Activated T-cell treated with anti-CD3 and anti-CD28 coated beads, Interleukin-2, amount 50 U/mL, for 1 hour (primary cell): ENCODE results near the gene ACAA2.

Experiments used
- DNase-seq: peaks from one replicate; pipeline ENCODE4 v3.0.0-alpha.2; 2020

The ACAA2 gene

GRCh38 chr18:49764032-49764431 lies 49.3 kb downstream of the ACAA2 start:
- no peak for DNase-seq

GRCh38 chr18:49763590-49763989 lies 49.7 kb downstream of the ACAA2 start:
- DNase-seq: no peak

- no peak for DNase-seq
Measured at GRCh38 chr18:49762191-49763077, 50.9 kb downstream of the ACAA2 start.

DNA sequence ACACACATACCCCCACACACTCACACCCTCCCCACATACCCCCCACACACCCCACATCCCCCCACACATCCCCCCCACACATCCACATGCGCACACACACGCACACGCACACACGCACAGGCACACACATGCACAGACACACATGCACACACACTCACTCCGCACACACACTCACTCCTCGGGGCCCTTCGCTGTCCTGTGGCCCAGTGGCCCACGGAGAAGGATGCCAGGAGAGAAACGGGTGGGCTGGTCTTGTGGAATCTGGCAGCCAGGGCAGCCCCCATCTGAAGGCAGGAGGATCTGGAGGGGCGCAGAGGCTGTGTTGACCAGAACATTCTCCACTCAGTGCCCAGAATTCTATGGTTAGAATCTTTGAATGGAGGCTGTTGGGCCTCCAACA lies 51.6 kb downstream of the ACAA2 start:
- no peak for DNase-seq

GRCh38 chr18:49758263-49758610 lies 55.1 kb downstream of the ACAA2 start:
- no peak for DNase-seq

DNA sequence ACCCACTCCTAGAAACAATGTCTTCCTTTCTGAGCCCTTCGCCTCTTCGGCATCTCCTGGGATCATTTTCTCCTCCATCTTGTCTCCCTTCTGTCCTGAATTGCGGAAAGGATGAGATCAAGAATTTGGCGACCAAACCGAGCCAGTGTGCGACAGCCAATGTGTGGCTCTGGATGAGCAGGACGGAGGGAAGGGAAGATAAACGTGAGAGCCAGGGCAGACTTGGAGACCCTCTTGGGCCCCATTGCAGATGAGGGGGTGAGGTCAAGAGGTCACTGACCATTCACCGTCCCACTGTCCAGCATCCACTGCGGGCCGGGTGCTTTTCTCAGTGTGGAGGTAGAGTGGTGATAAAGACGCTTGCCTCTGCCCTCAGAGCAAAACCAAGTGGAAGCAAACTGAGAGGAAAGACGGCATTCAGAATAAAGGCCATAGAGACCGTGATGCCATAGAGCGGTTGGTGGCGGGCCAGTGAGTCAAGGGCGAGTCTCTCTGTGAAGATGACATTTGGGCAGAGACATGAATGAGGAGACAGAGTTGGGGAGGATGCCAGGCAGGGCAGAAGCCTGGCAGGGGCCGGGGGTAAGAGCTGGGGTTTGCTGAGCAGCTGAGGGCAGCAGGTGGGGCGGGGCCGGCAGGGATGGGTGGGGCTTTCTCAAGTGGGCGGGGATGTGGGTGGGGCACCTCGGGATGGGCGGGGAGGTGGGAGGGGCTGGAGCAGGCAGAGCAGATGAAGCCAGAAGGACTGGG lies 55.6 kb downstream of the ACAA2 start:
- DNase-seq: no peak

DNA sequence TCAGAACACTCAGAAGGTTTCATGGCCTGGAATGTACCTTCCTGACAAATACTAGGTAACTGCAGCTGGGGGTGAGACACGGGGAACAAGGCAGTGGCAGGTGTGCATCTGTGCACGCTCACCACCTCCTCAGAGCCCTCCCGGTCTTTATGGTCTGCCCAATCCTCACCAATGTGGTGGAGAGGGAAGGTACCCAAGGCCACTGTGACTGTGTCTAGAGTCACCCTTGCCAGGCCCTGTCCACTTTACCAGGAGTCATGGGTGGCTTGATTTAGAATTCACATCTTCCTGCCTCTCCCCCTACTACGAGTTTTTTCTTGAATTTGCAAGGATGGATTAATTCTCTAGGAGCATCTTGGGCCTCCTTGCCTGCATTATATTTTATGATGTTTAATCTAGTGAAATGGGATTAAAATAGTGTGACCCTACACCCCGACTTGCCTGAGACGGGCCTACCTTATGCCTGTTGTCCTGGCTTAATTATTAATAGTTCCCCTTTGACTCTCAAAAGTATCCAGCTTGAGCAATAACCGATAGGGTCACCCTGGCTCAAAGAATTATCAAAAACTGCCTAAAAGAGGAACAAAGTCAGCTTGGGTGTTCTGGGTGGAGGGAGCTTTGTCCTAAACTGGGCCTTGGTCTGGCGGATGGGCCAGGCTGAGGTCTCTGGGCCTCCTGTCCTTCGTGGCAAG lies 56.5 kb downstream of the ACAA2 start:
- no peak for DNase-seq

DNA sequence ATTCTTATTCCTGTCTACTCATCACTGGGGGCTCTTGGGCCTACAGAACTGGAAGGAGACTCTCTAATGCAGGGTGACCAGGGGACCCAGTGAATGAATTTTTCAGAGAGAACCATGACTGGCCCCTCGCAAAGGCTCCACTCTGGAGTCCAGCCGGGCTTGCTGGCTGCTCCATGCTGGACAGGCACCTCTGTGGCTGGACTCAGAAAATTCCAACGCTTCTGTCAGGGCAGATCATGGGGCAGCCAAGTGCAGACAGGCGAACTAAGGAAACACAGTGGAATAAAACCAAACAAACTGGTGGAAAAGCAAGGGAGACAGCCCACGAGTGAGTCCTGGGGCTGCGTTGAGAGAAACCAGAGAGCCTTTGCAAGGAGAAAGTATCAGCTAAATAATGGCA lies 57.2 kb downstream of the ACAA2 start:
- DNase-seq: no peak

DNA sequence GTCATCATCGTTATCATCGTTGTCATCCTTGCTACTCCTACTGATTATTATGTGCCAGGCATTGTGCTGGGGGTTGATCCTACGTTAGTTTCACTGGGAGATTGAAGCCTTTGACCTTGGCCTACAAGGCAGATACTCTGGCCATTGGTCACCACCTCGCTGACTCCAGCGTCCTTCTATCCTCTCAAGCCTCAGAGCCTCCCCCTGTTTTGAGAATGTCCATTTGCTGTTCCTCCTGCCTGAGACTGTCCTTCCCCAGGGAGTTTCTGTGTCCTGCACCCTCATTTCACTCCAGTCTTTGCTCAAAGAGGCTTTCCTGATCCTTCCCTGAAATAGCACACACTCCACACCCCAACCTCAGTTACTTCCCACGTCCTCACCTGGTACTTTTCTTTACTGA lies 57.8 kb downstream of the ACAA2 start:
- DNase-seq: no peak

DNA sequence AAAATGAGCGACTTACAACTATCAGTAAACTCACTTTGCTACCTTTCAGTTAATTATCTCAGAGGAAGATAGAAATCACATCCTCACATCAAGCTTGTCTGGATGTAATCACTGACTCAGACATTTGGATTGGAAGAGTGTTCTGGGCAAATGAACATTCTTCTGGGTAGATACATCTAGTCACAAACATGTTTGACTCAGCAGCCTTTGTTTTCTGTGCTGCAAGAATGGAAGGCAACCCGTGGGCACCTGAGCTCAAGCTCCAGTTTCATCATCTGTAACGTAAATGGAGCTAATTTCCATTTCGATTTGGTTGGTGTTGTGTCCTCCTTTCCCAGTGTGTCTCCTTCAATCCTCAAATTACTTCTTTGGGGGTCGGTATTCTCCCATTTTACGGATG lies 58.5 kb downstream of the ACAA2 start:
- DNase-seq: no peak

GRCh38 chr18:49753643-49754042 lies 59.7 kb downstream of the ACAA2 start:
- no peak for DNase-seq

GRCh38 chr18:49752095-49752457 lies 61.3 kb downstream of the ACAA2 start:
- DNase-seq: no peak

DNA sequence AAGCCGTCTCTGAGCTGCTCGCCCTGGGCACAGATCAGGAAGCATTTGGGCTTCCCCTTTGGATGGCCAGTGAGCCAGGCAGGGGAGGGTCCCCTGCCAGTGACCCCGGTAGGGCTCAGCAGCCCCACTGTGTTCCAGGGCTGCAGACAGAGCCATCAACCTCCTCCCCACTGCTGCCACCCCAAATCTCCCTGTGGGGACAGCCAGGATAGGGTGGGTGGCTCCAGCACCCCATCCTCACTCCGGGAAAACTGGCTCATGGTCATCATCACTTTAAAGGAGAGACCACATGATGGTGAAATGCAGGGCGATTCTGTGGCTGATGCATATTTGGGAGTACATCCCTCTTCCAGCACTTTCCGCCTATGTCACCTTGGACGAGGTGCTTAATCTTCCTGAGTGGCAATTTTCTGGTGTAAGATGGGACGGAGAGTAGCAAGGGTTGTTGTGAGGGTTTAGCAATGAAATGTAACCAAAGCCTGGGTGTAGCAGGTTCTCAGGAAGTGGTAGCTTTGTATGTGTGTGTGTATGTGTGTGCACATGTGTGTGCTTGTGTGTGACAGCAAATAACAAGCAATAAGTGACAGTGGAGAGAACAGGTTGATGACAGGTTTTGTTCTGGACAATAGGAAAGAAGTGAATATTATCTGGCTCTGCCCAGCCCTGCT lies 61.8 kb downstream of the ACAA2 start:
- DNase-seq: no peak

DNA sequence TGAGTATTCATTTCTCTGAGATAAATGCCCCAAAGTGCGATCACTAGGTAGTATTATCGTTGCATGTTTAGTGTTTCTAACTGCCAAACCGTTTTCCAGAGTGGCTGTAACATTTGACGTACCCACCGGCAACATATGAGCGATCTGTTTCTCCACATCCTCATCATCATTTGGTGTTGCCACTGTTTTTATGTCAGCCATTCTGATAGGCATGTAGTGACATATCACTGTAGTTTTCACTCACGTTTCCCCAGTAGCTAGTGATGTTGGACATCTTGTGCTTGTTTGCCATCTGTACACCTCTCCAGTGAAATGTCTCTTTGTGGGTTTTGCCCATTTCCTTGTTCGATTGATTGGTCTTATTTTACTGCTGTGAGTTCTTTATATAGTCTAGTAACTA lies 63.8 kb downstream of the ACAA2 start:
- DNase-seq: no peak

DNA sequence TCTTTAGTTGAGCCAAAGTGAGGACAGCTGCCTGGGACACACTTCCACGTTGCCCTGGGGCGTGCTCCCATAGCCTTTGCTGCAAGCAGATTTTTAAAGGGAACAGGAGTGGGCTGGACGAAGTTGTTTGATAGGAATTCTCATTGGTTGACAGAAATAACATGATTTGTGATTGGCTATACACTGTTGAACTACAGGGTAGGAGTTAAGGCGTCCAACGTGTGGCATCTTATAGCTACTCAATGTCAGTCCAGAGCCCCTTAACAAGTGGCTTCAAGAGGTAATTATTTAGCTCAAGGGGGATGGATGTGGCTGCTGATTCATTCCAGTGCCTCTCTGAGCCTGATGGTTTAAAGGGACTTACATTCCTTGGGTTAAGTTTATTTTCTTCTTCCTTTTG lies 65.5 kb downstream of the ACAA2 start:
- DNase-seq: no peak

DNA sequence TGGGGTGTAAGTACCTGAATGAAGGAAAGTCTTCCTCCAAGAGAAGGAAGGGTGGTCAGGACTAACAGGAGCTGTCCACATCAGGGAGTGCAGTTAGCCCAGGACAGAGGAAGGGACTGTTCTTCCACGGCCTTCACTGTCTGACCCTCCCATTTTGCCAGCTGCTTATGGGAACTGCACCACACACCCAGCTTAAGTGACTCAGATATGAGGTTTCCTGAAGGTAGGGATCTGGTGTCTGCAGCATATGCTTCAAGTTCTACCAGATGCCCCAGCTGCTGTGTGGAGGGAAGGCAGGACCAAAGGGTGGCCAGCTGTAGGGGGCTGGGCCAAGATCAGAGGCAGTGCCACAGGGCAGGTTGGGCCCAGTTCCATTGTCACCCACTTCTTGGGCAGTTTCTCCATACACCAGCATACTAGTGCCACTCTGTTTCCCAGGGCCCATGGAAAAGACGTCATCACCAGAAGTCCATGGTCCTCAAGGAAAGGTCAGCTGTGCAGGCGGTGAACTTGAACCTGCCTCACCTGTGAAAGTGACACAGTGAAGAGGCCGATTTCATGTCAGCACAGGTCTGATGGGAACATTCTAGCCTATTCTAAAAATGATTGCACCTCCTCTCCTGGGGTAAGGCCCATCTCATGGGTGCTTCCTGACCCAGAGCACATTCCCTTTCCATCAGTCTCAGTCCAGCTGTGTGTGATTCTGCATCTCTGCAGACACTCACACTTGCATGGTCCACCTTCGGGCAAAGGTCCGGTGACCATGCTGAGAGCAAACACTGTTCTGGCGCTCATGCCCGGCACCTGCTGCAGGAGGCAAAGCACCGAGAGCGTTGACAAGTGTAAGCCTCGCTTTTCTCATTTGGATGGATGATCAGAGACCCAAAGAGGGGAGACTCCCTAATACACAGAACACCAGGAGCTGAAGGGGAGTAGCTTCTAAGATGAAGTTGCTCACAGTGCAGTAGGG lies 68.0 kb downstream of the ACAA2 start:
- DNase-seq: no peak

DNA sequence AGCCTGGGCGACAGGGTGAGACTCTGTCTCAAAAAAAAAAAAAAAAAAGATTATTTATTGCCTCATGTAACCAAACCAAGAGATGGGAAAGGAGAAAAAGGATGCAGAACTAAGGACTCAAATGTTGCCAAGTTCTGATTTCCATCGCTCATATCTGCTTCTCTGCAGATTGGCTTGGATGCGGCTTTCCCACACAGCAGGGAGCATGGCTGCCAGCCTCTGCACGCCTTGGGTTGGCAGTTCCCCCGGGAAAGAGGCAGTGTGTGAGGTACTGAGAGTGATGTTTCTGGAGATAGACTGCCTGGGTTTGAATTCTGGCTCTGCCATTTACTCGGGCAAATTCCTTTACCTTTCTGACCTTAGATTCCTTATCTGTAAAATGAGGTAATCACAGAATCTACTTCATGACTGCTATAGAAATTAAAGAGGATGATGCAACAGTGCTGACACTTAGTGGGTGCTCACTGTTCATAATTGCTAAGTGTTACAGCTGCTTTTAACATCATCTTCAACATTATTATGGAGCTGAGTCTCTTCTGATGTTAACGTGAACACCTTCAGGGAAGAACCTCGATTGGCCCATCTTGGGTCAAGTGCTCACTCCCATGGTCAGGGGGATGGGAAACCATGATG lies 68.8 kb downstream of the ACAA2 start:
- no peak for DNase-seq

- no peak for DNase-seq
Measured at GRCh38 chr18:49743117-49743567, 70.2 kb downstream of the ACAA2 start.

GRCh38 chr18:49742316-49743116 lies 70.8 kb downstream of the ACAA2 start:
- no peak for DNase-seq

GRCh38 chr18:49739275-49739674 lies 74.1 kb downstream of the ACAA2 start:
- DNase-seq: no peak

DNA sequence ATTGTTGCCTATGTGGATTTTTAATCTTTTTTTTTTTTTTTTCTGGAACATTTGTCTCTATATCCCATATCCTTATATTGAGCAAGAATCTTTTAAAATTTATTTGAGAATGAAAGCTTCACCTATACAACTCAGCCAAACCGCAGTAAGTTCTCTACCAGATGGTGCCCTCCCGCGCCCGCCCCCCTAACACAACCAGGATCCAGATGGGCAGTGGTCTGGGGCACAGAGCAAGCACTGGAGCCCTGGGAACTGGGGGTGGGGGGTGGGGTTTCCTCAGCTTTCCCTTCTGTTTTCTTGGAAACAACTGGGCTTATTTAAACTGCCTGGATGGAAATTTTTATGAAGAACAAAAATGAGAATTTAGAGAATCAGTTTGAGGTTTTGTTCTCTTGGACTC lies 74.6 kb downstream of the ACAA2 start:
- DNase-seq: no peak
